NCI-H1694 (cell line): ENCODE results near the gene GTF2H1.
"Not testable (repeated sequence)": the region's sequence is repeated elsewhere in the genome, so short reads cannot be mapped to it uniquely, and the experiment has no call there.

Source experiments
- DNase-seq: peaks from one replicate; lab custom pipeline; 2025; lab: John Stamatoyannopoulos, UW

Gene GTF2H1

DNA sequence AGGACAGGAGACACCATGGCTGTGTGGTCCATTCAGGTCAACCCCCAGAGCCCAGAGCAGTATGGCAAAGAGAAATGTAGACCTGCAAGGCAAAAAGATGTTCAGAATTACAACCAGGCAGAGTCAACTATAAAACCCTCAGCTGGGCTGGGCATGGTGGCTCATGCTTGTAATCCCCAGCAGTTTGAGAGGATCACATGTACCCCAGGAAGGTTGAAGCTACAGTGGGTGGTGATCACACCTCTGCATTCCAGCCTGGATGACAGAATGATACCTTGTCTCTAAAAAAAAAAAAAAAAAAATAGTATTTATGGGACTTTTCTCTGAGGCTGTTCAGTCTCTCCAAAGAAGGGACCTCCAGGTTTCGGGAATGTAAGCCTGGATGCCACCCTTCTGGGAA lies 53.6 kb downstream of the GTF2H1 start:
- no peak for DNase-seq

GRCh38 chr11:18379201-18379600 lies 56.8 kb downstream of the GTF2H1 start:
- DNase-seq, result no peak

- peak; percentile 63 for DNase-seq
Measured at GRCh38 chr11:18383388-18384156, 61.2 kb downstream of the GTF2H1 start.

- DNase-seq, result no peak
Measured at GRCh38 chr11:18384157-18384641, 61.8 kb downstream of the GTF2H1 start.

DNA sequence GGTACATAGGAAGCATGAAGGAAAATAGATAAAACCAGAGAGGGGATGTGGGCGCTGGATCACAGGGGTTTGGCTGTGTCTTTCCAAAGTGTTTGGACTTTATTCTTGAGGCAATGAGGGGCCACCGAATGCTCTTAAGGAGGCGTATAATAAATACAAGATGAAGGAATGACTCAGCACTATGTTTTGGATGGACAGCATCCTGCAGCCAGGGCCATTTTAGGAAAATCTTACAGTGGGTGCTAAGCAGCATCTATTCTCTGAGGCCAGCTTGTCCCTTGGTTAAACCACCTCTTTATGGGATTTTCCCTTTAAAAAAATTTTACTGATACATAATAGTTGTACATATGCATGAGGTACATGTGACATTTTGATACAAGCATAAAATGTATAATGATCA lies 67.7 kb downstream of the GTF2H1 start:
- DNase-seq, result no peak

DNA sequence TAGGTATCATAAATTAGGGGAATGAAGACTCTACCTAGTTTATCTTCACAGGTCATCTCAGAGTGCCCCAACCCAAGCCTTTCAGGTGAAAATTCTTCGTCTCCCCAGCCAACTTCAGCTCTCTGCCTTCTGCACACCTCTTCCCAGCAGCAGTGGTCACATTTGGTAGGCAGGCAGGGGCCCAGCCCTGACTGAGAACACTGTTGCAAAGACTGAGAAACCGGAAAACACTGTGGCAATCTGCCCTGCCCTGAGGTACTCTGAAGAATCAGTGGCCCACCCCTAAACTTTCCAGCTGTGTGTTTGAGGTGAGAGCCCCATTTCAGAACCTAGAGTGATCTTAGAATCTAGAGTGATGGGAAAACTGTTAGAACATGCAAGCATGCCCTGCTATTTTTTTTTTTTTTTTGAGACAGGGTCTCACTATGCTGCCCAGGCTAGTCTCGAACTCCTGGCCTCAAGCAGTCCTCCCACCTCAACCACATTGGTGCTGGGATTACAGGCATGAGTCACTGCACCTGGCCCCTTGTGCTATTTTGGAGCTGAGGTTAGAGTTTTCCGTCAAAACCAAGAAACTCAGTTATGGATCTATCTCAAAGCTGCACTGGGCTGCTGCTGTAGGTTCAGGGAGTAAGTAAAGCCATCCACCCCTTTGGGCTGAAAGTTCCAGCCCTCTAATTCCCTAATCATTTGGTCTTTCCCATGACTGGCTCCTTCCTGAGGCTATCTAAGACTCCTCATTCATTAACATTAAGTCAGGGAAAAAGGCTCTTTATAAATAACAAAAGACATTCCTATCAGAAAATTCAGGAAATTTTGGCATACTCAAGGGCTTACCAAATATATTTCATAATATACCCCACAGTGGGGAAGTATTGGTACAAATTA lies 70.3 kb downstream of the GTF2H1 start:
- DNase-seq, result no peak

DNA sequence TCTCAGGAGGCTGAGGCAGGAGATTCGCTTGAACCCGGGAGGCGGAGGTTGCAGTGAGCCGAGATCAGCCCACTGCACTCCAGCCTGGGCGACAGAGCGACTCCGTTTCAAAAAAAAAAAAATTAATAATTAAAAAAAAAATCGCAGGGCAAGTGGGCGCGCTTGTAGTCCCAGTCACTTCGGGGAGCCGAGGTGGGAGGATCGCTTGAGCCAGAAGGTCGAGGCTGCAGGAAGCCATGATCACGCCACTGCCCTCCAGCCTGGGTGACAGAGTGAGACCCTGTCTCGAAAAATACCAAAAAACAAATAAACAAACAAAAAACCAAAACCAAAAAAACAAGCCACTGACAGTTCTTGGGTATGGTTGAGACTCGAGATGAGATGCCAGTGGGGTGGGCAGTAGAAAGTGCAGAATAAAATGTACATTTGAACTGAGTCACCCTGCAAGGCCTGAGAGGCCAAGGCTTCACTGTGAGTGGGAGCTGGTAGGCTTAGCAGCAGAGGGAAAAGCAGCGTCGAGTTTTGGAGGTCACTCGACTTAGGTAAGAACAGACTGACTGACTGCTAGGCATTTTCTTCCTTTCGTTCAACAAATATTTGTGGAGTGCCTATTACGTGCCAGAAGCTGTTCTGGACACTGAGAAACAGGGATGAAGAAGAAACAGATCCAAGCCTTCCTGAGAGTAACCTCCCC lies 71.4 kb downstream of the GTF2H1 start:
- DNase-seq, result no peak

- peak; percentile 76 for DNase-seq
Measured at GRCh38 chr11:18394275-18394927, 72.0 kb downstream of the GTF2H1 start, which contains the start of gene LDHA. Gene LDHA, plus strand, starts transcription at chr11:18394563. Its CDS starts 2,280 bp downstream, at chr11:18396843.

- DNase-seq, result no peak
Measured at GRCh38 chr11:18394928-18395734, 72.8 kb downstream of the GTF2H1 start.

DNA sequence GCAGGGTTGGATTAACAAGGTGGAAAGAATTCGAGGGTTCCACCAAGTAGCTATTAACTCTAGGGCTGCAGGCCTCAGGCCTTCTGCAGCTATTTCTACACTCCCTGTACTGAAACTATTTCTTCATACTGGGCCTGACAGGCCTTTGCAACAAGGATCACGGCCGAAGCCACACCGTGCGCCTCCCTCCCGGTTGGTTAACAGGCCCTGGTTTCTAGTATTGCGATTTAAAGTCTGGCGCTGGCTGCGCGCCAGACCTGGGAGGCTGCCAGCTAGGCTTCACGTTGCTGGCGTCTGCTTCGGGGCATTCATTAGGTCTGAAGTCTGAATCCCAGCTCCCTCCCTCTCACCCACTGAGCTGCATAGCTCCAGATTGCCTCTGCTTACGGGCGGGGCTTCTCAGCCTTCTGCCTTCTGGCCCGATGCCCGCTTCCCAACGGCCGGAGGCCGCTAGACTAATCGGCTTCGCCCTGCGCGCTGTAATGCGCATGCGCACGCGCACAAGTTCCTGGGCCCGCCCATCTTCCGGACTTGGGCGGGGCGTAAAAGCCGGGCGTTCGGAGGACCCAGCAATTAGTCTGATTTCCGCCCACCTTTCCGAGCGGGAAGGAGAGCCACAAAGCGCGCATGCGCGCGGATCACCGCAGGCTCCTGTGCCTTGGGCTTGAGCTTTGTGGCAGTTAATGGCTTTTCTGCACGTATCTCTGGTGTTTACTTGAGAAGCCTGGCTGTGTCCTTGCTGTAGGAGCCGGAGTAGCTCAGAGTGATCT lies 73.6 kb downstream of the GTF2H1 start:
- peak; percentile 96 for DNase-seq

GRCh38 chr11:18397921-18398320 lies 75.6 kb downstream of the GTF2H1 start:
- DNase-seq, result no peak

- not testable (repeated sequence) for DNase-seq
Measured at GRCh38 chr11:18401077-18401476, 78.7 kb downstream of the GTF2H1 start.

DNA sequence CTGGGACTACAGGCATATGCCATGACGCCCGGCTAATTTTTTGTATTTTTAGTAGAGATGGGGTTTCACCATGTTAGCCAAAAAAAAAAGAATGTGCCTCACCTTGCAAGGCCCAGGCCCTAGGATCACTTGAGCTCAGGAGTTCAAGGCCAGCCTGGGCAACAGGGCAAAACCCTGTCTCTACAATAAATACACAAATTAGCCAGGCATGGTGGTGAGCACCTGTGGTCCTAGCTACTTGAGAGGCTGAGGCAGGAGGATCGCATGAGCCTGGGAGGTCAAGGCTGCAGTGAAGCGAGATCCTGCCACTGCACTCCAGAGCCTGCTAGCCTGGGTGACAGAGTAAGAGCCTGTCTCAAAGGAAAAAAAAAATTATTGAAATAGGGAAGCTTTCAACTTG lies 81.7 kb downstream of the GTF2H1 start:
- no peak for DNase-seq

DNA sequence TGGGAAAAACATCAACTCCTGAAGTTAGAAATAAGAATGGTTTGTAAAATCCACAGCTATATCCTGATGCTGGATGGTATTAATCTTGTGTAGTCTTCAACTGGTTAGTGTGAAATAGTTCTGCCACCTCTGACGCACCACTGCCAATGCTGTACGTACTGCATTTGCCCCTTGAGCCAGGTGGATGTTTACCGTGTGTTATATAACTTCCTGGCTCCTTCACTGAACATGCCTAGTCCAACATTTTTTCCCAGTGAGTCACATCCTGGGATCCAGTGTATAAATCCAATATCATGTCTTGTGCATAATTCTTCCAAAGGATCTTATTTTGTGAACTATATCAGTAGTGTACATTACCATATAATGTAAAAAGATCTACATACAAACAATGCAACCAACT lies 85.0 kb downstream of the GTF2H1 start:
- not testable (repeated sequence) for DNase-seq

DNA sequence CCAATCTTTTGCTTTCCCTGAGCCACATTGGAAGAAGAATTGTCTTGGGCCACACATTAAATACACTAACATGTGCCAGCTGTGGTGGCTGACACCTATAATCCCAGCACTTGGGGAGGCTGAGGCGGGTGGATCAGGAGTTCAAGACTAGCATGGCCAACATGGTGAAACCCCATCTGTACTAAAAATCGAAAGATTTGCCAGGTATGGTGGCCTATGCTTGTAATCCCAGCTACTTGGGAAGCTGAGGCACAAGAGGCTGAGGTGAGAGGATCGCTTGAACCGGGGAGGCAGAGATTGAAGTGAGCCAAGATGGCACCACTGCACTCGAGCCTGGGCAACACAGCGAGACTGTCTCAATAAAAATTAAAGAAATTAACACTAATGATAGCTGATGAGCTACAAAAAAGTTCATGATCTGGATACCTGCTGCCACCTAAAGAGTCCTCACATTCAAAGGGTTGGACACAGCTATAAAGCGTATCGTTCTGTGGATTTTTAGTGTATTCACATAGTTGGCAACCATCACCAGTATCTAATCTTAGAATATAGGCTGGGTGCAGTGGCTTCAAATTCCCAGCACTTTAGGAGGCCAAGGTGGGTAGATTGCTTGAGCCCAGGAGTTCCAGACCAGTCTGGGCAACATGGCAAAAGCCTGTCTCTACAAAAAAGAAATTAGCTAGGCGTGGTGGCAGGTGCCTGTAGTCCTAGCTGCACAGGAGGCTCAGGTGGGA lies 86.4 kb downstream of the GTF2H1 start:
- no peak for DNase-seq

DNA sequence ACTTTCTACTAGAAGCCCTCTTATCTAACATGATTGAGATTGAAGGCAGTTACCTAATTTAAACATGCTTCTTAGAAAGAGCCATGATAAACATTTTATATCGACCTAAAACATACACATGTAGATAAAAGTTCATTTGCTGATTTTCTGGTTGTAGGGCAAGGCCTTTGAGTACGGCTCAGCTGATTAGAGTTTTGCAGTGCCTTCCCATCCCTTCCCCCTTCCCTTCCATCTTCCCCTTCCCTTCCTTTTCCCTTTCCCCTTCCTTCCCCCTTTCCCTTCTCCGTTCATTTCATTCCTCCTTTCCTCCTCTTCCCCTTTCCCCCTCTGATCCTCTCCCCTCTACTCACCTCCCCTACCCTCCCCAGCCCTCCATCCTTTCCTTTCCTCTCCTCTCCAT lies 94.1 kb downstream of the GTF2H1 start:
- DNase-seq, result no peak
